GF-D8 (cell line): ENCODE measurements around the gene DNAAF9.

ENCODE experiments used
- DNase-seq: peaks from one replicate; lab custom pipeline; 2025; lab: John Stamatoyannopoulos, UW

The DNAAF9 gene

GRCh38 chr20:3371754-3372153 is 35.7 kb downstream of the DNAAF9 start:
- DNase-seq, result no peak

GRCh38 chr20:3367089-3367488 is 40.4 kb downstream of the DNAAF9 start:
- DNase-seq, result no peak

- no peak for DNase-seq
These were observed 43.0 kb downstream of the DNAAF9 start for GRCh38 chr20:3364323-3365013.

DNA sequence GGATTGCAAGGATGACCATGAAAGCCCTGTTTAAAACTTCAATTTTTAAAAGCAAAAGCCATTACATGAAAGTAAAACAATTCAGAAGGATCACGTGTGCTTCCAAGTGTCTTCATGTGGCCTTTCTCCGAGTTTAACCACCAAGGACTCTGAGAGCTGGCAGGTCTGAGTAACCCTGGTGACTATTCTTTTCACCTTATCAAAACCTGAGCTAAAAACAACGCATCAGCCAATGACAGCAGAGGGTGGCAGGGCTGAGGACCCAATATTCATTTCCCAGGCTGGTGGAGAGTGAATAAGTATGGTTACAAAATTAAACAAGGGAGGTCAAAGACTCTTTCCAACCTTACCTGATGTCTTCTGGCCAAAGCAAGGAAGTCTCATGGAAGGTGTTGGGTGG is 46.7 kb downstream of the DNAAF9 start:
- DNase-seq, result no peak

GRCh38 chr20:3358676-3359340 is 48.7 kb downstream of the DNAAF9 start:
- no peak for DNase-seq
